WTC11 (cell line): ENCODE data around the gene EIF2S1. TPM values are rescaled to one million over a fixed set of nuclear protein-coding genes. Genes with fewer than 3 reads are reported as not detected.

Experiments
- ATAC-seq: fragments of 200-7000 bp; cut with Tn5 transposase; 2 replicates; pipeline ENCODE4 v1.10.0; 2021; ENCODE audit warnings: mild to moderate bottlenecking, moderate library complexity
- CTCF ChIA-PET: fragments of 300-600 bp; sonication (Branson Sonifier 250); formaldehyde crosslinking; loops from one replicate; lab custom pipeline; 2021; ENCODE audit warnings: antibody characterized with exemption; lab: Charles Lee
- POLR2A ChIA-PET: fragments of 350-600 bp; sonication (Branson Sonifier 250); formaldehyde crosslinking; loops from one replicate; lab custom pipeline; 2021; ENCODE audit warnings: antibody characterized with exemption; lab: Charles Lee
- DNase-seq: peaks from one replicate; pipeline ENCODE4 v3.0.0; 2021; ENCODE audit warnings: low spot score
- H3K27ac Mint-ChIP-seq: 2 replicates; pipeline ENCODE4 v1.8.0; 2021; ENCODE audit warnings: mixed read lengths
- H3K27me3 Mint-ChIP-seq: 2 replicates; pipeline ENCODE4 v1.8.0; 2021; ENCODE audit warnings: low read depth, mild to moderate bottlenecking, moderate library complexity, mixed read lengths
- H3K36me3 Mint-ChIP-seq: 2 replicates; pipeline ENCODE4 v1.8.0; 2021; ENCODE audit warnings: mixed read lengths
- H3K4me1 Mint-ChIP-seq: 2 replicates; pipeline ENCODE4 v1.8.0; 2022; ENCODE audit warnings: mixed read lengths
- H3K4me3 Mint-ChIP-seq: 2 replicates; pipeline ENCODE4 v1.8.0; 2021; ENCODE audit warnings: mild to moderate bottlenecking, moderate library complexity, mixed read lengths
- H3K9me3 Mint-ChIP-seq: 2 replicates; pipeline ENCODE4 v1.8.0; 2021; ENCODE audit warnings: mixed read lengths
- ATF1 ChIP-seq: sonication (generic); formaldehyde crosslinking; IDR thresholded peaks from 2 replicates; pipeline ENCODE4 v1.8.1; 2023; ENCODE audit warnings: mild to moderate bottlenecking, moderate library complexity, missing genetic modification reagents
- ATF6 ChIP-seq: sonication (generic); formaldehyde crosslinking; IDR thresholded peaks from 2 replicates; pipeline ENCODE4 v1.8.1; 2023; ENCODE audit warnings: mild to moderate bottlenecking, missing genetic modification reagents
- CDX4 ChIP-seq: fragments of 250-450 bp; sonication (Bioruptor Pico); IDR thresholded peaks from 2 replicates; pipeline ENCODE4 v1.9.0; 2021; ENCODE audit warnings: moderate library complexity, mild to moderate bottlenecking, inconsistent platforms, borderline replicate concordance
- ESRRA ChIP-seq: sonication (generic); formaldehyde crosslinking; IDR thresholded peaks from 2 replicates; pipeline ENCODE4 v1.8.1; 2022; ENCODE audit warnings: mild to moderate bottlenecking, missing genetic modification reagents, borderline replicate concordance
- GTF2I ChIP-seq: fragments of 250-450 bp; sonication (Bioruptor Pico); conservative IDR thresholded peaks from 2 replicates; pipeline ENCODE4 v1.4.0; 2021; ENCODE audit warnings: mild to moderate bottlenecking
- IRF1 ChIP-seq: sonication (generic); formaldehyde crosslinking; IDR thresholded peaks from 2 replicates; pipeline ENCODE4 v1.8.0; 2023; ENCODE audit warnings: missing genetic modification reagents
- JAZF1 ChIP-seq: fragments of 250-450 bp; sonication (Bioruptor Pico); IDR thresholded peaks from 2 replicates; pipeline ENCODE4 v1.9.0; 2021; ENCODE audit warnings: moderate library complexity, mild to moderate bottlenecking, inconsistent platforms
- JUN ChIP-seq: sonication (generic); formaldehyde crosslinking; IDR thresholded peaks from 2 replicates; pipeline ENCODE4 v1.8.0; 2023; ENCODE audit warnings: mild to moderate bottlenecking, missing genetic modification reagents
- MLX ChIP-seq: sonication (generic); formaldehyde crosslinking; IDR thresholded peaks from 2 replicates; pipeline ENCODE4 v1.8.1; 2023; ENCODE audit warnings: mild to moderate bottlenecking, missing genetic modification reagents, moderate library complexity
- MXD4 ChIP-seq: fragments of 250-450 bp; sonication (Bioruptor Pico); IDR thresholded peaks from 2 replicates; pipeline ENCODE4 v1.8.0; 2021; ENCODE audit warnings: mild to moderate bottlenecking, moderate library complexity, borderline replicate concordance
- NFYB ChIP-seq: sonication (generic); formaldehyde crosslinking; conservative IDR thresholded peaks from 2 replicates; pipeline ENCODE4 v1.8.0; 2022; ENCODE audit warnings: low read depth, missing genetic modification reagents
- NR2C2 ChIP-seq: sonication (generic); formaldehyde crosslinking; IDR thresholded peaks from 2 replicates; pipeline ENCODE4 v1.8.0; 2022; ENCODE audit warnings: mild to moderate bottlenecking, missing genetic modification reagents
- PRDM15 ChIP-seq: sonication (generic); formaldehyde crosslinking; IDR thresholded peaks from 2 replicates; pipeline ENCODE4 v1.8.0; 2022; ENCODE audit warnings: missing genetic modification reagents
- SMAD4 ChIP-seq: sonication (generic); formaldehyde crosslinking; IDR thresholded peaks from 2 replicates; pipeline ENCODE4 v1.8.0; 2022; ENCODE audit warnings: mild to moderate bottlenecking, missing genetic modification reagents
- SOX15 ChIP-seq: fragments of 250-450 bp; sonication (Bioruptor Pico); IDR thresholded peaks from 2 replicates; pipeline ENCODE4 v1.9.0; 2021; ENCODE audit warnings: mild to moderate bottlenecking
- STAT6 ChIP-seq: sonication (generic); formaldehyde crosslinking; conservative IDR thresholded peaks from 2 replicates; pipeline ENCODE4 v1.8.1; 2023; ENCODE audit warnings: mild to moderate bottlenecking, low read depth, missing genetic modification reagents, moderate library complexity
- TCF7 ChIP-seq: sonication (generic); formaldehyde crosslinking; IDR thresholded peaks from 2 replicates; pipeline ENCODE4 v1.8.0; 2022; ENCODE audit warnings: mild to moderate bottlenecking, low read depth, missing genetic modification reagents, moderate library complexity
- ZNF232 ChIP-seq: sonication (generic); formaldehyde crosslinking; IDR thresholded peaks from 2 replicates; pipeline ENCODE4 v1.8.0; 2022; ENCODE audit warnings: mild to moderate bottlenecking, missing genetic modification reagents
- ZNF263 ChIP-seq: sonication (generic); formaldehyde crosslinking; IDR thresholded peaks from 2 replicates; pipeline ENCODE4 v1.8.1; 2022; ENCODE audit warnings: low read depth, mild to moderate bottlenecking, moderate library complexity, missing genetic modification reagents
- ZNF281 ChIP-seq: sonication (generic); formaldehyde crosslinking; IDR thresholded peaks from 2 replicates; pipeline ENCODE4 v1.8.0; 2023; ENCODE audit warnings: mild to moderate bottlenecking, missing genetic modification reagents
- ZSCAN18 ChIP-seq: fragments of 250-450 bp; sonication (Bioruptor Pico); IDR thresholded peaks from 2 replicates; pipeline ENCODE4 v2.1.2; 2022; ENCODE audit warnings: mild to moderate bottlenecking, moderate library complexity
- total RNA-seq: library from RNA; stranded (reverse); gene quantifications from 3 replicates; pipeline ENCODE4 v1.2.3, GENCODE V29; 2021

EIF2S1 gene
- total RNA-seq, 1 experiment from 2014 or later = 137 TPM

GRCh38 chr14:67387195-67387594 is 27.1 kb downstream of the EIF2S1 start:
- ChIA-PET POLR2A (no interaction called here), CTCF (interaction anchor here (3.0 kb wide), 1 partner anchor 28 kb away, joined by 15 read pairs; the partner anchor contains the start of gene ATP6V1D)
- Mint-ChIP-seq H3K9me3 (no peaks in the 10 kb centered on the region), H3K27me3 (no peaks in the 10 kb centered on the region), H3K4me3 (no peak overlapping the region), H3K27ac (no peak overlapping the region), H3K36me3 (peaks cover 27% of the 10 kb centered on the region), H3K4me1 (no peaks in the 10 kb centered on the region)
- DNase-seq (no peak), ATAC-seq (no peak)
- no peak for TF ChIP-seq ESRRA (CRISPR knock-in tag)
- TF ChIP-seq JUN (CRISPR knock-in tag) = no peak
- TF ChIP-seq TCF7 (CRISPR knock-in tag) = no peak
- TF ChIP-seq GTF2I (CRISPR knock-in tag) = no peak
- TF ChIP-seq MLX (CRISPR knock-in tag) = no peak
- TF ChIP-seq SOX15 = no peak
- no peak for TF ChIP-seq ZNF263 (CRISPR knock-in tag)
- no peak for TF ChIP-seq CDX4
- no peak for TF ChIP-seq MXD4 (CRISPR knock-in tag)
- no peak for TF ChIP-seq NFYB (CRISPR knock-in tag)
- TF ChIP-seq ZNF281 = no peak
- TF ChIP-seq ZNF232 (CRISPR knock-in tag) = no peak
- no peak for TF ChIP-seq JAZF1 (CRISPR knock-in tag)
- TF ChIP-seq ATF6 (CRISPR knock-in tag) = no peak

- no peak overlapping the region for H3K27ac Mint-ChIP-seq
- no peak overlapping the region for H3K4me3 Mint-ChIP-seq
- no peak for ATAC-seq
- TF ChIP-seq SOX15 (no peak), ZSCAN18 (no peak), STAT6 (CRISPR knock-in tag) (no peak), ZNF232 (CRISPR knock-in tag) (no peak), PRDM15 (CRISPR knock-in tag) (no peak), SMAD4 (CRISPR knock-in tag) (no peak), ATF1 (no peak), IRF1 (CRISPR knock-in tag) (no peak), NR2C2 (no peak)
- ChIA-PET POLR2A (no interaction called here), CTCF (interaction anchor here (0.7 to 2.6 kb wide), 6 partner anchors 30 to 315 kb away, joined by 3 to 10 read pairs (median 7); partner anchors contain the start of gene ATP6V1D)
- H3K36me3 Mint-ChIP-seq = peaks cover 10% of the 10 kb centered on the region
- no peaks in the 10 kb centered on the region for H3K4me1 Mint-ChIP-seq
- DNase-seq = no peak
- no peaks in the 10 kb centered on the region for H3K9me3 Mint-ChIP-seq
- H3K27me3 Mint-ChIP-seq = no peaks in the 10 kb centered on the region
Observed at GRCh38 chr14:67389275-67389674, 29.1 kb downstream of the EIF2S1 start.
